ENCODE results near the gene CCDC8.

DNA sequence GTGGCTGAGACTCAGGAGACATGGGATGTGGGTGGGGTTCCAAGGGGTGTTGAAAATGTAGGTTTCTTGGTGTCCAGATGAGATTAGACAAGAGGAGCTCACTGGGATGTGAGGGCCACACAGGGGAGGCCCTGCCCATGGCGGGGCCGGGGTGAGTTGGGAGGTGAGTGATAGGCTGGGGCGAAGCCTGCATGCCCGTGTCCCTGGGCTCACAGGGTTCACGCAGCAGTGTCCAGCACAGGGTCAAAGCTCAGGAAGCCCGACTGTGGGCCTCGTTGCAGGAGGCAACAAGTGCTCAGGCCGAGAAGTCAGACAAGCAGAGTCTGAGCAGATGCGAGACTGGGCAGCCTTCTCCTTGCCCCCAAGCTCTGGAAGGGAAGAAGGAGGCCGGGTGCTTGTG, 27.2 kb downstream of the CCDC8 start:
- TF ChIP-seq, protein P1, sequence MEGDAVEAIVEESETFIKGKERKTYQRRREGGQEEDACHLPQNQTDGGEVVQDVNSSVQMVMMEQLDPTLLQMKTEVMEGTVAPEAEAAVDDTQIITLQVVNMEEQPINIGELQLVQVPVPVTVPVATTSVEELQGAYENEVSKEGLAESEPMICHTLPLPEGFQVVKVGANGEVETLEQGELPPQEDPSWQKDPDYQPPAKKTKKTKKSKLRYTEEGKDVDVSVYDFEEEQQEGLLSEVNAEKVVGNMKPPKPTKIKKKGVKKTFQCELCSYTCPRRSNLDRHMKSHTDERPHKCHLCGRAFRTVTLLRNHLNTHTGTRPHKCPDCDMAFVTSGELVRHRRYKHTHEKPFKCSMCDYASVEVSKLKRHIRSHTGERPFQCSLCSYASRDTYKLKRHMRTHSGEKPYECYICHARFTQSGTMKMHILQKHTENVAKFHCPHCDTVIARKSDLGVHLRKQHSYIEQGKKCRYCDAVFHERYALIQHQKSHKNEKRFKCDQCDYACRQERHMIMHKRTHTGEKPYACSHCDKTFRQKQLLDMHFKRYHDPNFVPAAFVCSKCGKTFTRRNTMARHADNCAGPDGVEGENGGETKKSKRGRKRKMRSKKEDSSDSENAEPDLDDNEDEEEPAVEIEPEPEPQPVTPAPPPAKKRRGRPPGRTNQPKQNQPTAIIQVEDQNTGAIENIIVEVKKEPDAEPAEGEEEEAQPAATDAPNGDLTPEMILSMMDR (IDR thresholded peaks at IDR 0.05): no peak
- TF ChIP-seq ZFX (IDR thresholded peaks at IDR 0.05; ENCODE audit: borderline replicate concordance): no peak
